ENCODE data around the gene SPHKAP. TPM values are rescaled to one million over a fixed set of nuclear protein-coding genes. Genes with fewer than 3 reads are reported as not detected.
"Not testable (repeated sequence)": the region's sequence is repeated elsewhere in the genome, so short reads cannot be mapped to it uniquely, and the experiment has no call there.

The SPHKAP gene
- total RNA-seq, 1 donor from 2014 or later: not detected

GRCh38 chr2:228083131-228083530 lies 98.4 kb downstream of the SPHKAP start:
- TF ChIP-seq CTCF (conservative IDR thresholded peaks at IDR 0.05): no peak
- no peak for DNase-seq (ENCODE audit: low read depth, low spot score)
- peaks cover 7% of the 10 kb centered on the region for H3K9me3 Mint-ChIP-seq
- H3K4me3 Mint-ChIP-seq: no peak overlapping the region
- H3K36me3 Mint-ChIP-seq (ENCODE audit: low read depth): no peaks in the 10 kb centered on the region
- H3K27ac Mint-ChIP-seq (ENCODE audit: unreplicated experiment): no peak overlapping the region
- peaks cover 2% of the 10 kb centered on the region for H3K27me3 Mint-ChIP-seq (ENCODE audit: low read depth)
- H3K4me1 Mint-ChIP-seq: no peaks in the 10 kb centered on the region

- no peak for DNase-seq (ENCODE audit: low read depth, low spot score)
- TF ChIP-seq CTCF (conservative IDR thresholded peaks at IDR 0.05): no peak
- Mint-ChIP-seq H3K27ac (ENCODE audit: unreplicated experiment) (no peak overlapping the region), H3K27me3 (ENCODE audit: low read depth) (peaks cover 2% of the 10 kb centered on the region), H3K4me3 (no peak overlapping the region), H3K36me3 (ENCODE audit: low read depth) (no peaks in the 10 kb centered on the region), H3K9me3 (peaks cover 7% of the 10 kb centered on the region), H3K4me1 (no peaks in the 10 kb centered on the region)
These were observed 98.9 kb downstream of the SPHKAP start for GRCh38 chr2:228082571-228082970.

GRCh38 chr2:228079194-228079593 lies 102.3 kb downstream of the SPHKAP start:
- TF ChIP-seq CTCF (conservative IDR thresholded peaks at IDR 0.05): no peak
- Mint-ChIP-seq H3K4me1 (no peaks in the 10 kb centered on the region), H3K9me3 (peaks cover 7% of the 10 kb centered on the region), H3K27ac (ENCODE audit: unreplicated experiment) (no peak overlapping the region), H3K4me3 (no peak overlapping the region), H3K27me3 (ENCODE audit: low read depth) (peaks cover 5% of the 10 kb centered on the region), H3K36me3 (ENCODE audit: low read depth) (no peaks in the 10 kb centered on the region)
- no peak for DNase-seq (ENCODE audit: low read depth, low spot score)

- H3K9me3 Mint-ChIP-seq; H3K4me3 Mint-ChIP-seq; H3K4me1 Mint-ChIP-seq; DNase-seq (ENCODE audit: low read depth, low spot score); H3K27ac Mint-ChIP-seq (ENCODE audit: unreplicated experiment); H3K27me3 Mint-ChIP-seq (ENCODE audit: low read depth); H3K36me3 Mint-ChIP-seq (ENCODE audit: low read depth): not testable (repeated sequence)
These were observed 104.8 kb downstream of the SPHKAP start for GRCh38 chr2:228076695-228077094.

- H3K9me3 Mint-ChIP-seq: no peaks in the 10 kb centered on the region
- H3K4me1 Mint-ChIP-seq: no peaks in the 10 kb centered on the region
- no peak overlapping the region for H3K27ac Mint-ChIP-seq (ENCODE audit: unreplicated experiment)
- no peak for TF ChIP-seq CTCF (conservative IDR thresholded peaks at IDR 0.05)
- H3K36me3 Mint-ChIP-seq (ENCODE audit: low read depth): no peaks in the 10 kb centered on the region
- peaks cover 3% of the 10 kb centered on the region for H3K27me3 Mint-ChIP-seq (ENCODE audit: low read depth)
- H3K4me3 Mint-ChIP-seq: no peak overlapping the region
- DNase-seq (ENCODE audit: low read depth, low spot score): no peak
These were observed 108.8 kb downstream of the SPHKAP start for GRCh38 chr2:228072669-228073068.

- Mint-ChIP-seq H3K4me1 (no peaks in the 10 kb centered on the region), H3K27me3 (ENCODE audit: low read depth) (peaks cover 2% of the 10 kb centered on the region), H3K9me3 (no peaks in the 10 kb centered on the region), H3K4me3 (no peak overlapping the region), H3K36me3 (ENCODE audit: low read depth) (no peaks in the 10 kb centered on the region), H3K27ac (ENCODE audit: unreplicated experiment) (no peak overlapping the region)
- no peak for TF ChIP-seq CTCF (conservative IDR thresholded peaks at IDR 0.05)
- DNase-seq (ENCODE audit: low read depth, low spot score): no peak
These were observed 114.2 kb downstream of the SPHKAP start for GRCh38 chr2:228067309-228067708.

Data from neural crest cell (in vitro differentiated cells).